A673 (cell line): ENCODE data around the gene DNASE1.

ENCODE experiments used
- CTCF ChIP-seq: fragments of 300-800, 200-600 bp; sonication (generic); conservative IDR thresholded peaks from 2 replicates; pipeline ENCODE4 v1.5.1; 2017; ENCODE audit warnings: low read depth, mild to moderate bottlenecking, antibody characterized with exemption, low read length, moderate library complexity, mixed read lengths
- EZH2 ChIP-seq: fragments of 200-600 bp; sonication (generic); IDR thresholded peaks from 2 replicates; pipeline ENCODE4 v1.6.1; 2017; ENCODE audit warnings: borderline replicate concordance, low read depth, mild to moderate bottlenecking, mixed read lengths, antibody characterized with exemption, low read length; ENCODE audit not compliant: poor library complexity, severe bottlenecking

- TF ChIP-seq CTCF (no peak), EZH2 (no peak)
These were observed 2.8 kb upstream of the DNASE1 start for GRCh38 chr16:3651461-3652372.
